DND-41 (cell line): Measurements from ENCODE around the gene PLA2G2F.

Experiments
- ATAC-seq: fragments of 200-7000 bp; cut with Tn5 transposase; 3 replicates; pipeline ENCODE4 v1.9.1; 2021; ENCODE audit warnings: low read depth; ENCODE audit not compliant: insufficient read depth
- DNase-seq: peaks from one replicate; pipeline ENCODE4 v3.0.0-alpha.2; 2020
- H2AFZ ChIP-seq: 2 replicates; pipeline ENCODE4 v1.6.0; 2012; ENCODE audit warnings: low read depth, low read length
- H3K27ac ChIP-seq: 2 replicates; pipeline ENCODE4 v1.5.1; 2012; ENCODE audit warnings: low read length, inconsistent platforms
- H3K27me3 ChIP-seq: fragments of 200-600 bp; sonication (generic); 2 replicates; pipeline ENCODE4 v1.6.0; 2012; ENCODE audit warnings: low read length, mild to moderate bottlenecking, inconsistent platforms; ENCODE audit not compliant: insufficient read depth, poor library complexity
- H3K36me3 ChIP-seq: 2 replicates; pipeline ENCODE4 v1.5.1; 2012; ENCODE audit warnings: low read length, inconsistent platforms; ENCODE audit not compliant: insufficient read depth
- H3K4me1 ChIP-seq: 2 replicates; pipeline ENCODE4 v1.5.1; 2012; ENCODE audit warnings: mild to moderate bottlenecking, low read length; ENCODE audit not compliant: insufficient read depth
- H3K4me2 ChIP-seq: 2 replicates; pipeline ENCODE4 v1.6.0; 2012; ENCODE audit warnings: mild to moderate bottlenecking, moderate library complexity, low read length, inconsistent platforms; ENCODE audit not compliant: insufficient read depth
- H3K4me3 ChIP-seq, 2 experiments: fragments of 200-600 bp in 1 of 2; shearing (Covaris generic) in 1 of 2; 2 replicates each; pipeline ENCODE4 v1.5.1; 2012 to 2016; ENCODE audit warnings: inconsistent platforms in 2 of 2, low read length in 2 of 2, mild to moderate bottlenecking in 2 of 2, low read depth in 1 of 2, moderate library complexity in 1 of 2
- H3K79me2 ChIP-seq: 2 replicates; pipeline ENCODE4 v1.6.0; 2012; ENCODE audit warnings: low read length, inconsistent platforms; ENCODE audit not compliant: insufficient read depth
- H3K9ac ChIP-seq: 2 replicates; pipeline ENCODE4 v1.6.0; 2012; ENCODE audit warnings: low read depth, mild to moderate bottlenecking, inconsistent platforms, low read length, moderate library complexity
- H3K9me3 ChIP-seq: 2 replicates; pipeline ENCODE4 v1.5.1; 2012; ENCODE audit warnings: low read length, moderate library complexity, mild to moderate bottlenecking, inconsistent platforms; ENCODE audit not compliant: insufficient read depth, severe bottlenecking
- H4K20me1 ChIP-seq: 2 replicates; pipeline ENCODE4 v1.6.0; 2012; ENCODE audit warnings: low read length; ENCODE audit not compliant: insufficient read depth
- EZH2 ChIP-seq: IDR thresholded peaks from 3 replicates; pipeline ENCODE4 v1.6.1; 2012; ENCODE audit warnings: borderline replicate concordance, low read depth, mild to moderate bottlenecking, moderate library complexity, low read length, inconsistent platforms; ENCODE audit not compliant: severe bottlenecking
- TF ChIP-seq, protein P1 (sequence below): IDR thresholded peaks from 2 replicates; pipeline ENCODE4 v1.5.1; 2012; ENCODE audit warnings: borderline replicate concordance, low read length, moderate library complexity, mild to moderate bottlenecking; ENCODE audit not compliant: poor library complexity, severe bottlenecking; ENCODE audit errors: extremely low read depth

The PLA2G2F gene

DNA sequence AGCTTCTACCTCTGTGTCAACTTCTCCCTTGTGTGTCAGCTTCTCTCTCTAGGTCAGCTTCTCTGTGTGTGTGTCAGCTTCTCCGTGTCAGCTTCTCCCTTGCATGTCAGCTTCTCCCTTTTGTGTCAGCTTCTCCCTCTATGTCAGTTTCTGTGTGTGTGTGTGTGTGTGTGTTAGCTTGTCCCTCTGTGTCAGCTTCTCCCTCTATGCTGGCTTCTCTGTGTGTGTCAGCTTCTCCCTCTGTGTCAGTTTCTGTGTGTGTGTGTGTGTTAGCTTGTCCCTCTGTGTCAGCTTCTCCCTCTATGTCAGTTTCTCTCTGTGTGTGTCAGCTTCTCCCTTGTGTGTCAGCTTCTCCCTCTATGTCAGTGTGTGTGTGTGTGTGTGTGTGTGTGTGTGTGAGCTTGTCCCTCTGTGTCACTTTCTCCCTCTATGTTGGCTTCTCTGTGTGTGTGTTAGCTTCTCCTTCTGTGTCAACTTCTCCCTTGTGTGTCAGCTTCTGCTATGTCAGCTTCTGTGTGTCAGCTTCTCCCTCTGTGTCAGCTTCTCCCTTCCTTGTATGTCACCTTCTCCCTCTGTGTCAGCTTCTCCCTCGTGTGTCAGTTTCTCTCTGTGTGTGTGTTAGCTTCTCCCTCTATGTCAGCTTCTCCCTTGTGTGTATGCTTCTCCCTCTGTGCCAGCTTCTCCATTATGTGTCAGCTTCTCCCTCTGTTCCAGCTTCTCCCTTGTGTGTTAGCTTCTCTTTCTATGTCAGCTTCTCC lies 40.4 kb downstream of the PLA2G2F start:
- Histone ChIP-seq H3K36me3 (no peaks in the 10 kb centered on the region), H3K4me1 (peaks cover 11% of the 10 kb centered on the region), H3K9me3 (no peaks in the 10 kb centered on the region), H3K9ac (no peak overlapping the region), H2AFZ (no peak overlapping the region), H3K27me3 (no peaks in the 10 kb centered on the region), H3K79me2 (no peaks in the 10 kb centered on the region), H3K27ac (no peak overlapping the region), H4K20me1 (no peaks in the 10 kb centered on the region), H3K4me3 (no peak overlapping the region), H3K4me2 (no peak overlapping the region)
- TF ChIP-seq, protein P1, sequence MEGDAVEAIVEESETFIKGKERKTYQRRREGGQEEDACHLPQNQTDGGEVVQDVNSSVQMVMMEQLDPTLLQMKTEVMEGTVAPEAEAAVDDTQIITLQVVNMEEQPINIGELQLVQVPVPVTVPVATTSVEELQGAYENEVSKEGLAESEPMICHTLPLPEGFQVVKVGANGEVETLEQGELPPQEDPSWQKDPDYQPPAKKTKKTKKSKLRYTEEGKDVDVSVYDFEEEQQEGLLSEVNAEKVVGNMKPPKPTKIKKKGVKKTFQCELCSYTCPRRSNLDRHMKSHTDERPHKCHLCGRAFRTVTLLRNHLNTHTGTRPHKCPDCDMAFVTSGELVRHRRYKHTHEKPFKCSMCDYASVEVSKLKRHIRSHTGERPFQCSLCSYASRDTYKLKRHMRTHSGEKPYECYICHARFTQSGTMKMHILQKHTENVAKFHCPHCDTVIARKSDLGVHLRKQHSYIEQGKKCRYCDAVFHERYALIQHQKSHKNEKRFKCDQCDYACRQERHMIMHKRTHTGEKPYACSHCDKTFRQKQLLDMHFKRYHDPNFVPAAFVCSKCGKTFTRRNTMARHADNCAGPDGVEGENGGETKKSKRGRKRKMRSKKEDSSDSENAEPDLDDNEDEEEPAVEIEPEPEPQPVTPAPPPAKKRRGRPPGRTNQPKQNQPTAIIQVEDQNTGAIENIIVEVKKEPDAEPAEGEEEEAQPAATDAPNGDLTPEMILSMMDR = no peak
- no peak for TF ChIP-seq EZH2
- ATAC-seq (no peak), DNase-seq (no peak)

DNA sequence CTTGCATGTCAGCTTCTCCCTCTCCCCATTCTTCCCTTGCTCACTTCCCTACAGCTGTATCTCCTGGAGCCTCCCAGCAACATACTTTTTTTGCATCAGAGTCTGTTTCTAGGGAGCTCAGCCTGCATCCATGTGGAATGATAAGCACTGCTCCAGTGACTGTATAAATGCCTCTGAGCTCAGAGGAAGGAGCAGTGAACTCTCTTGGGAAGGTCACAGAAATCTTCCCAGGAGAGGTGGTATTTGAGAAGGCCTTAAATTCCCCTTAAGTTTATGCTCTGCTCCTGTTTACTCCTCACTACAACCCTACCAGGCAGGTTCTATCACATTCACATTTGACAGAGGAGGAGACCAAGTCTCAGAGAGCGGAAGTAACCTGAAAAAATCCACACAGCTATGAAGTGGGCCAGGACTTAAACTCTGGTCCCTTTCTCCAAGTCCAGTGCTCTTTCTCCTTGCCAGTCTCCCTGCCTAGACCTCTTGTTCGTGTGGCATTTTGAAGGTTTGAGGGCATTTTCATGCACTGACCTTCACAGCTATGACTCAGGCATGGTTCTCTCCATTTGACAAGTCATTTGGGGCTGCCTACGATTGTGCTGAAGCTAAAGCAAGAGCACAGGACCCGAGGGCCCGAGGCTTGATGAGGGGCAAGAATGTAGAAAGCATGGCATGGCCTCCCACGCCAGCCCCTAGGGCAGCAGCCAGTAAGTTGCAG lies 41.2 kb downstream of the PLA2G2F start:
- no peak overlapping the region for H3K27ac ChIP-seq
- no peaks in the 10 kb centered on the region for H3K79me2 ChIP-seq
- no peaks in the 10 kb centered on the region for H3K36me3 ChIP-seq
- no peak overlapping the region for H3K4me3 ChIP-seq
- no peaks in the 10 kb centered on the region for H3K27me3 ChIP-seq
- no peaks in the 10 kb centered on the region for H4K20me1 ChIP-seq
- H3K4me1 ChIP-seq = peaks cover 11% of the 10 kb centered on the region
- H3K9ac ChIP-seq = no peak overlapping the region
- no peak overlapping the region for H2AFZ ChIP-seq
- H3K9me3 ChIP-seq = no peaks in the 10 kb centered on the region
- no peak for DNase-seq
- no peak for ATAC-seq
- TF ChIP-seq, protein P1 = no peak
- H3K4me2 ChIP-seq = no peak overlapping the region

DNA sequence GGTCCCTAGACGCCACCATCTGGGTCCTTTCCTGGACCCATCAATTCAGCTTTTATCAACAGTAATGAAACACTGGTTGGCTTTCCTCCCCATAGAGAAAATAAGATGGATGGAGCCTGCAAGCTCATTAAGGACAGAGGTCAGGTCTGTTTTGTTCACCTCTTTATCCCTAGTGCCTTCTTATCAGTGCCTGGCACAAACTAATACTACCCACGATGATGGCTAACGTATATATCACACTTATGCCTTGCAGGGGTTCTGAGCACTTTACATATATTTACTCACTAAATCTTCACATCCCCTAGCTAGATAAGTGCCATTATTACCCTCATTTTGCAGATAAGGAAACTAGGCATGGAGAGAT lies 41.7 kb downstream of the PLA2G2F start:
- DNase-seq = no peak
- H3K9ac ChIP-seq = no peak overlapping the region
- ATAC-seq = no peak
- H4K20me1 ChIP-seq = no peaks in the 10 kb centered on the region
- H3K9me3 ChIP-seq = no peaks in the 10 kb centered on the region
- peaks cover 12% of the 10 kb centered on the region for H3K4me1 ChIP-seq
- H3K4me2 ChIP-seq = no peak overlapping the region
- no peaks in the 10 kb centered on the region for H3K79me2 ChIP-seq
- no peak overlapping the region for H3K27ac ChIP-seq
- no peaks in the 10 kb centered on the region for H3K36me3 ChIP-seq
- no peak overlapping the region for H3K4me3 ChIP-seq
- H2AFZ ChIP-seq = no peak overlapping the region
- H3K27me3 ChIP-seq = no peaks in the 10 kb centered on the region
- TF ChIP-seq EZH2 = no peak
- TF ChIP-seq, protein P1 = no peak
